GM12874 (cell line): ENCODE measurements around the gene HMGXB4.
A peak's percentile ranks its signal among the peaks of the same experiment; 100 is the strongest.

ENCODE experiments used
- TF ChIP-seq, protein P1 (sequence below): IDR thresholded peaks from 2 replicates; pipeline ENCODE4 v1.5.1; 2011; ENCODE audit warnings: low read depth, mild to moderate bottlenecking, control low read depth, low read length, moderate library complexity; ENCODE audit not compliant: insufficient read depth

Gene HMGXB4

DNA sequence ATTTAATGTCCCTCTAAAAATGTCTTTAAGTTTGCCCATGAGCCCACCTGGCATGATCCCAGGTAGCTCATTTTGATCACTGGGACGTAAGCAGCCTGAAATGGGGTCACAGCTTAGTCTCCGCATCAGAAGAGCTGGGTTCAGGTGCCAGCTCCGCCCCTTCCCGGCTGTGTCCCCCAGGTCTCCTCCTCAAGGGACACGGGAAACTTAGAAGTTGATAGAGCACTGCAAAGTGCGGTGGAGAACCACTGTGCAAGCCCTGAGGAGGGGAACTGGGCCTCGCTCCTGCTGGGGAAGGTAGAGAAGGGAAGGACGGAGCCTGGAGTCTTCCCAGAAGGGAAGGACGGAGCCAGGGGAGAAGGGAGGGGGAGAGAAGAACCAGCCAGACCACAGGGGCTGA lies 50.1 kb downstream of the HMGXB4 start:
- TF ChIP-seq, protein P1, sequence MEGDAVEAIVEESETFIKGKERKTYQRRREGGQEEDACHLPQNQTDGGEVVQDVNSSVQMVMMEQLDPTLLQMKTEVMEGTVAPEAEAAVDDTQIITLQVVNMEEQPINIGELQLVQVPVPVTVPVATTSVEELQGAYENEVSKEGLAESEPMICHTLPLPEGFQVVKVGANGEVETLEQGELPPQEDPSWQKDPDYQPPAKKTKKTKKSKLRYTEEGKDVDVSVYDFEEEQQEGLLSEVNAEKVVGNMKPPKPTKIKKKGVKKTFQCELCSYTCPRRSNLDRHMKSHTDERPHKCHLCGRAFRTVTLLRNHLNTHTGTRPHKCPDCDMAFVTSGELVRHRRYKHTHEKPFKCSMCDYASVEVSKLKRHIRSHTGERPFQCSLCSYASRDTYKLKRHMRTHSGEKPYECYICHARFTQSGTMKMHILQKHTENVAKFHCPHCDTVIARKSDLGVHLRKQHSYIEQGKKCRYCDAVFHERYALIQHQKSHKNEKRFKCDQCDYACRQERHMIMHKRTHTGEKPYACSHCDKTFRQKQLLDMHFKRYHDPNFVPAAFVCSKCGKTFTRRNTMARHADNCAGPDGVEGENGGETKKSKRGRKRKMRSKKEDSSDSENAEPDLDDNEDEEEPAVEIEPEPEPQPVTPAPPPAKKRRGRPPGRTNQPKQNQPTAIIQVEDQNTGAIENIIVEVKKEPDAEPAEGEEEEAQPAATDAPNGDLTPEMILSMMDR = no peak

DNA sequence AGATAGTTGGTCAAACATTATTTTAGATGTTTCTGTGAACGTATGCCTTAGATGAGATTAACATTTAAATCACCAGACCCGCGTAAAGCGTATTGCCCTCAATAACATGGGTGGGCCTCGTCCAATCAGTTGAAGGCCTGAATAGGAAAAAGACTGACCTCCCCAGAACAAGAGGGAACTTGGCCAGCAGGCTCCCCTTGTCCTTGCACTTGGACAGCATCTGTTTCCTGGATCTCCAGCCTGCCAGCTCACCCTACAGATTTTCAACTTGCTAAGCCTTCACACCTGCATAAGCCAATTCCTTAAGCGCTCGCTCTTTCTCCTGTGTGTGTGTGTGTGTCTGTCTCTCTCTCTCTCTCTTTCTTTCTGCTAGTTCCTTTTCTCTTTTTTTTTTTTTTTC lies 50.6 kb downstream of the HMGXB4 start:
- TF ChIP-seq, protein P1 = no peak

DNA sequence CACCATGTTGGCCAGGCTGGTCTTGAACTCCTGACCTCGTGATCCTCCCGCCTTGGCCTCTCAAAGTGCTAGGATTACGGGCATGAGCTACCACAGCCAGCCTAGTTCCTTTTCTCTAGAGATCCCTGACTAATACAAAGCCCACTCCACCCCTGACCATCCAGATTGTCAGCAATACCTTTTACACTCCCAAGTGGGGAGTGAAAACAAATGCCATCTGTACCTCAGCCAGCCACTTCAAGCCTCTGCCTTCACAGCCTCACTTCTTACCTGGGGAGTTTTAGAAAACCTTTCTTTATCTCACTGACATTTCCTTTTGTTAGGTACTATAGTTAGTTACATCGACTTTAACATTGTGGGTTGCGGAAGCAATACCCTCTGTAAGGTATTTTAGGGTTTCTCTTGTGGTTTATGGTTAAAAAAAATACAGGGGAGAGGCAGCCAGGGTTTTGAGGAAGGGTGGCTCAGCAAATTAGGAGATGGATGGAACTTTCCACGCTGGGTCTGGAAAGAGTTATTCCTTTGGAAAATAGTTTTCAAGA lies 51.3 kb downstream of the HMGXB4 start:
- TF ChIP-seq, protein P1 = no peak

GRCh38 chr22:35310556-35311550 lies 53.6 kb downstream of the HMGXB4 start:
- TF ChIP-seq, protein P1 = no peak

DNA sequence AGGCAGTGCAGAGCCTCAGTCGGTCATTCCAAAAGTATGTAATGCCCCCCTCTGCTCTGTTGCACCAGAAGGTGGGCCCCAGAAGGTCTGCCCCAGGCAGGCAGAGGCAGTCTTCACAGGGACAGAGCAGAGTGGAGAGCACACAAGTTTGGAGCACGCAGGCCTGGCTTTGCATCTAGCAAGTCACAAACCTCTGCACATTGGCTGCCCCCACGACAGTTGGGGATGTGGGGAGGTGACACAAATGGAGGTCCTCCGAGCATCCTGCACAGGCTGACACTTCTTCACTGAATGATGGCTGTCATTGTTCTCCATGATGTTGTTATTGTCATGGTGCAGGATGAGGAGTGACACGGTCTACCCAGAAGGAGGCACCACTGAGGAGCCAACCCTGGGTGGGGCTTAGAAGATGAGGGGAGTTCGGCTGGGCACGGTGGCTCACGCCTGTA lies 54.3 kb downstream of the HMGXB4 start:
- TF ChIP-seq, protein P1 = 0 out of 2 replicates have a peak, but pooled peaks have one; percentile 6

GRCh38 chr22:35312198-35313059 lies 55.1 kb downstream of the HMGXB4 start:
- TF ChIP-seq, protein P1 = no peak
